Gastrocnemius medialis (tissue), 4 donors: ENCODE data around the gene ESYT1. TPM values are rescaled to one million over a fixed set of nuclear protein-coding genes. Genes with fewer than 3 reads are reported as not detected.
A peak's percentile ranks its signal among the peaks of the same experiment; 100 is the strongest.

ENCODE experiments used
- ATAC-seq, 2 donors: fragments of 150-250 bp; one replicate each; pipeline ENCODE4 v1.9.1; 2016
- DNase-seq, 2 donors: peaks; one replicate each; pipeline ENCODE4 v3.0.0-alpha.2; 2019
- H3K27ac ChIP-seq, 4 donors: fragments of 200-600 bp; sonication (generic); 1 replicate in 1 of 4; 2 replicates in 3 of 4; pipeline ENCODE4 v1.5.1; 2016 to 2018; ENCODE audit warnings: mild to moderate bottlenecking in 2 of 4, moderate library complexity in 1 of 4
- H3K27me3 ChIP-seq, 3 donors: fragments of 200-600 bp; sonication (generic) in 2 of 3; 1 replicate in 1 of 3; 2 replicates in 2 of 3; pipeline versions ENCODE4 v1.5.1 to v1.6.0; 2016 to 2019; ENCODE audit warnings: mild to moderate bottlenecking in 1 of 3, moderate library complexity in 1 of 3
- H3K36me3 ChIP-seq, 2 donors: fragments of 200-600 bp; sonication (generic) in 1 of 2; one replicate each; pipeline ENCODE4 v1.5.1; 2017 to 2018
- H3K4me1 ChIP-seq, 2 donors: fragments of 200-600 bp; sonication (generic) in 1 of 2; one replicate each; pipeline ENCODE4 v1.5.1; 2016 to 2017; ENCODE audit warnings: mild to moderate bottlenecking in 2 of 2
- H3K4me3 ChIP-seq, 4 donors: fragments of 200-600 bp; sonication (generic) in 3 of 4; 1 replicate in 1 of 4; 2 replicates in 3 of 4; pipeline ENCODE4 v1.5.1; 2016 to 2019; ENCODE audit warnings: mild to moderate bottlenecking in 2 of 4
- H3K9me3 ChIP-seq, 3 donors: fragments of 200-600 bp; sonication (generic) in 2 of 3; 1 replicate in 1 of 3; 2 replicates in 2 of 3; pipeline ENCODE4 v1.5.1; 2016 to 2019
- CTCF ChIP-seq, 5 experiments: fragments of 450-650 bp in 3 of 5; fragments of 200-600 bp in 2 of 5; sonication (generic) in 2 of 5; IDR thresholded peaks in 4 of 5; conservative IDR thresholded peaks in 1 of 5; 1 replicate in 4 of 5; 2 replicates in 1 of 5; pipeline ENCODE4 v1.5.1; 2016 to 2019; ENCODE audit warnings: antibody characterized with exemption in 5 of 5, mild to moderate bottlenecking in 3 of 5, moderate library complexity in 3 of 5
- POLR2A ChIP-seq, 2 donors: fragments of 450-650 bp; IDR thresholded peaks; one replicate each; pipeline ENCODE4 v1.6.1; 2017; ENCODE audit warnings: antibody characterized with exemption in 2 of 2, mild to moderate bottlenecking in 2 of 2, moderate library complexity in 2 of 2
- in situ Hi-C, 4 donors: fragments of 200-750 bp; cut with MboI; loops; one replicate each; pipeline versions ENCODE4 v1.15.0 to v1.8.0; 2017; ENCODE audit warnings: low sequenced_read_pairs in 4 of 4
- intact Hi-C: fragments of 100-400 bp; cut with DNase I; formaldehyde crosslinking; loops from one replicate; pipeline ENCODE4 v1.15.1; 2023; ENCODE audit warnings: low total_unique reads
- total RNA-seq, 4 donors: library from RNA; depleted of rRNA; stranded (reverse); fragments of >200 nt; gene quantifications; one replicate each; pipeline versions ENCODE4 v1.1.0 to v1.2.3, GENCODE V29; 2016

Gene ESYT1
- total RNA-seq, 4 donors from 2014 or later: 45.9 to 77.7 (median 62.1) TPM

GRCh38 chr12:56193025-56193578 lies 65.0 kb downstream of the ESYT1 start:
- DNase-seq (peak; percentile 33 to 65), ATAC-seq (peak; percentile 25 to 36)
- Histone ChIP-seq H3K9me3 (no peaks in the 10 kb centered on the region), H3K27ac (peak overlapping the region in 1 of 4 donors; percentile 4), H3K36me3 (no peaks in the 10 kb centered on the region), H3K27me3 (no peaks in the 10 kb centered on the region), H3K4me1 (peaks cover 7 to 13% of the 10 kb centered on the region in 2 donors), H3K4me3 (no peak overlapping the region)
- in situ Hi-C loops: loop anchor here in 3 of 4 donors (5.0 to 25.0 kb wide), 3 partner anchors 34 to 272 kb away; partner anchors contain the start of genes SPRYD4 (in 3 of the 3) and MIP (in 1 of the 3)
- TF ChIP-seq CTCF (IDR thresholded peaks at IDR 0.05 in 4 of 5, conservative IDR thresholded peaks at IDR 0.05 in 1 of 5) (peak; percentile 76 to 85 (median 77)), POLR2A (IDR thresholded peaks at IDR 0.05) (no peak)
- intact Hi-C loops: loop anchor here (1.0 kb wide), 2 partner anchors 31 to 107 kb away; partner anchors contain the start of genes CS and NABP2

Other genes starting within 250 kb of the ESYT1 start
- gene PYM1, start 200.4 kb upstream of the ESYT1 start, total RNA-seq: 10 to 100 TPM; 12.8 to 24.5 (median 15.9) TPM
- 1 to 10 TPM; 1.9 to 5.0 (median 2.6) TPM for gene DGKA, start 197.1 kb upstream of the ESYT1 start, total RNA-seq
- 1 to 10 TPM in 1 of 4 donors, under 1 TPM in 1, not detected in 2; 0.73 to 2.0 TPM for gene PMEL, start 162.2 kb upstream of the ESYT1 start, total RNA-seq
- 10 to 100 TPM in 1 of 4 donors, 1 to 10 TPM in 3; 6.4 to 11.7 (median 8.1) TPM for gene CDK2, start 161.4 kb upstream of the ESYT1 start, total RNA-seq
- 10 to 100 TPM; 75.5 to 84.9 (median 81.8) TPM for gene RAB5B, start 154.2 kb upstream of the ESYT1 start, total RNA-seq
- gene SUOX, start 131.0 kb upstream of the ESYT1 start, total RNA-seq: 10 to 100 TPM; 10.1 to 28.1 (median 18.9) TPM
- 1 to 10 TPM; 4.0 to 6.3 (median 5.6) TPM for gene IKZF4, start 107.2 kb upstream of the ESYT1 start, total RNA-seq
- gene RPS26, start 86.3 kb upstream of the ESYT1 start, total RNA-seq: 1,000 to 10,000 TPM in 2 of 4 donors, 100 to 1,000 TPM in 2; 618 to 1,648 (median 1,209) TPM
- 1 to 10 TPM in 3 of 4 donors, under 1 TPM in 1; 0.15 to 2.1 (median 1.1) TPM for gene ERBB3, start 48.1 kb upstream of the ESYT1 start, total RNA-seq
- 100 to 1,000 TPM; 109 to 204 (median 127) TPM for gene PA2G4, start 23.7 kb upstream of the ESYT1 start, total RNA-seq
- 1,000 to 10,000 TPM; 1,323 to 2,217 (median 1,977) TPM for gene RPL41, start 11.6 kb upstream of the ESYT1 start, total RNA-seq
- 1 to 10 TPM; 3.1 to 9.1 (median 3.7) TPM for gene ZC3H10, start 10.0 kb upstream of the ESYT1 start, total RNA-seq
- gene MYL6B, start 24.3 kb downstream of the ESYT1 start, total RNA-seq: 100 to 1,000 TPM; 159 to 334 (median 198) TPM
- 100 to 1,000 TPM; 159 to 324 (median 202) TPM for gene MYL6, start 30.1 kb downstream of the ESYT1 start, total RNA-seq
- gene SMARCC2, start 61.2 kb downstream of the ESYT1 start, total RNA-seq: 10 to 100 TPM; 34.1 to 56.9 (median 49.4) TPM
- gene RNF41, start 93.7 kb downstream of the ESYT1 start, total RNA-seq: 10 to 100 TPM; 46.5 to 58.9 (median 54.8) TPM
- 10 to 100 TPM; 29.6 to 75.0 (median 42.8) TPM for gene NABP2, start 96.1 kb downstream of the ESYT1 start, total RNA-seq
- under 1 TPM in 1 of 4 donors, not detected in 3; 0.83 TPM for gene SLC39A5, start 101.8 kb downstream of the ESYT1 start, total RNA-seq
- gene ANKRD52, start 130.1 kb downstream of the ESYT1 start, total RNA-seq: 10 to 100 TPM; 14.7 to 30.9 (median 18.9) TPM
- gene COQ10A, start 138.7 kb downstream of the ESYT1 start, total RNA-seq: 10 to 100 TPM; 17.7 to 90.1 (median 54.5) TPM
- 100 to 1,000 TPM; 211 to 359 (median 271) TPM for gene CS, start 172.1 kb downstream of the ESYT1 start, total RNA-seq
- gene CNPY2, start 187.7 kb downstream of the ESYT1 start, total RNA-seq: 10 to 100 TPM; 21.7 to 59.1 (median 28.4) TPM
- 10 to 100 TPM in 2 of 4 donors, 1 to 10 TPM in 2; 7.8 to 33.0 (median 11.6) TPM for gene PAN2, start 205.7 kb downstream of the ESYT1 start, total RNA-seq
- gene IL23A, start 210.6 kb downstream of the ESYT1 start, total RNA-seq: not detected
- 10 to 100 TPM; 21.0 to 33.2 (median 27.4) TPM for gene STAT2, start 231.8 kb downstream of the ESYT1 start, total RNA-seq
- gene APOF, start 234.6 kb downstream of the ESYT1 start, total RNA-seq: under 1 TPM in 1 of 4 donors, not detected in 3; 0.27 TPM